Cardiac muscle cell (in vitro differentiated cells and primary cell): ENCODE data around the gene CYP27C1. TPM values are rescaled to one million over a fixed set of nuclear protein-coding genes. Genes with fewer than 3 reads are reported as not detected.
"Not testable (repeated sequence)": the region's sequence is repeated elsewhere in the genome, so short reads cannot be mapped to it uniquely, and the experiment has no call there.

Source experiments
- DNase-seq, 2 donors: peaks; one replicate each; pipeline versions ENCODE4 v3.0.0 to v3.0.0-alpha.2; 2010 to 2017; ENCODE audit warnings: low read depth in 1 of 2, low spot score in 1 of 2
- H3K27ac ChIP-seq: fragments of 200-600 bp; sonication (generic); 2 replicates; pipeline ENCODE4 v1.5.1; 2016
- H3K27me3 ChIP-seq: fragments of 200-600 bp; sonication (generic); 2 replicates; pipeline ENCODE4 v1.6.0; 2016; ENCODE audit warnings: control low read depth
- H3K36me3 ChIP-seq: fragments of 200-600 bp; sonication (generic); 2 replicates; pipeline ENCODE4 v1.5.1; 2016; ENCODE audit warnings: control low read depth
- H3K4me1 ChIP-seq: fragments of 200-600 bp; sonication (generic); 2 replicates; pipeline ENCODE4 v1.8.1; 2017; ENCODE audit warnings: low read depth, mild to moderate bottlenecking, mixed run types
- H3K4me3 ChIP-seq: fragments of 200-600 bp; sonication (generic); 2 replicates; pipeline ENCODE4 v1.5.1; 2016; ENCODE audit warnings: mild to moderate bottlenecking
- H3K9me3 ChIP-seq: fragments of 200-600 bp; sonication (generic); 2 replicates; pipeline ENCODE4 v1.5.1; 2017; ENCODE audit warnings: low read depth, mild to moderate bottlenecking, control low read depth
- polyA plus RNA-seq: library from polyadenylated mRNA; unstranded; fragments of >200 nt; fragmentation: Nextera tagmentation; extraction: Ambion mirVana; gene quantifications from 2 replicates; pipeline ENCODE4 v1.2.1, GENCODE V29; 2016
- total RNA-seq: library from RNA; depleted of rRNA; stranded (reverse); fragments of >200 nt; gene quantifications from 2 replicates; pipeline ENCODE4 v1.2.3, GENCODE V29; 2016
- TF ChIP-seq, protein P1 (sequence below): IDR thresholded peaks from 2 replicates; pipeline ENCODE4 v1.5.1; 2012; ENCODE audit warnings: low read depth, mild to moderate bottlenecking, low read length

The CYP27C1 gene
- total and polyA plus RNA-seq, 2 experiments from 2014 or later: 1.5 to 3.6 TPM

DNA sequence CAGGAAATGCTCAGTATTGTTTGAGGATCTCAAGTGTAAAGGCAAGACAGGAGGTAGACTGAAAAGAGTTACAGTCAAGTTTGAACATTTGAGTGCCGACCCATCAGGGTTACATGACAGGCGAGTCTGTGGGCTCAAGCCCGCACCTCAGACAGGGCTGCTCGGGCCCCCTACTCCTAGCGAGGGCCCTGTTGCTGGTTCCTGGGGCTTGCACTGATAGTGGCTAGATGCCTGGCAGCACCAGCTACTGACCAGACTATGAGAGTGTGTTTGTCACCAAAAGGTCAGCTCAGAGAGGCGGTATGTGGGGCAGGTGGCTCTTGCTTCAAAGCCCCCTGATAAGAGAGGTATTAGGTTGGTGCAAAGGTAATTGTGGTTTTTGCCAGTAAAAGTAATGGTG, 35.6 kb upstream of the CYP27C1 start:
- no peak overlapping the region for H3K4me3 ChIP-seq
- no peaks in the 10 kb centered on the region for H3K4me1 ChIP-seq
- H3K36me3 ChIP-seq: peaks cover 32% of the 10 kb centered on the region
- no peak for DNase-seq
- no peaks in the 10 kb centered on the region for H3K27me3 ChIP-seq
- TF ChIP-seq, protein P1, sequence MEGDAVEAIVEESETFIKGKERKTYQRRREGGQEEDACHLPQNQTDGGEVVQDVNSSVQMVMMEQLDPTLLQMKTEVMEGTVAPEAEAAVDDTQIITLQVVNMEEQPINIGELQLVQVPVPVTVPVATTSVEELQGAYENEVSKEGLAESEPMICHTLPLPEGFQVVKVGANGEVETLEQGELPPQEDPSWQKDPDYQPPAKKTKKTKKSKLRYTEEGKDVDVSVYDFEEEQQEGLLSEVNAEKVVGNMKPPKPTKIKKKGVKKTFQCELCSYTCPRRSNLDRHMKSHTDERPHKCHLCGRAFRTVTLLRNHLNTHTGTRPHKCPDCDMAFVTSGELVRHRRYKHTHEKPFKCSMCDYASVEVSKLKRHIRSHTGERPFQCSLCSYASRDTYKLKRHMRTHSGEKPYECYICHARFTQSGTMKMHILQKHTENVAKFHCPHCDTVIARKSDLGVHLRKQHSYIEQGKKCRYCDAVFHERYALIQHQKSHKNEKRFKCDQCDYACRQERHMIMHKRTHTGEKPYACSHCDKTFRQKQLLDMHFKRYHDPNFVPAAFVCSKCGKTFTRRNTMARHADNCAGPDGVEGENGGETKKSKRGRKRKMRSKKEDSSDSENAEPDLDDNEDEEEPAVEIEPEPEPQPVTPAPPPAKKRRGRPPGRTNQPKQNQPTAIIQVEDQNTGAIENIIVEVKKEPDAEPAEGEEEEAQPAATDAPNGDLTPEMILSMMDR: no peak
- no peak overlapping the region for H3K27ac ChIP-seq
- no peaks in the 10 kb centered on the region for H3K9me3 ChIP-seq

DNA sequence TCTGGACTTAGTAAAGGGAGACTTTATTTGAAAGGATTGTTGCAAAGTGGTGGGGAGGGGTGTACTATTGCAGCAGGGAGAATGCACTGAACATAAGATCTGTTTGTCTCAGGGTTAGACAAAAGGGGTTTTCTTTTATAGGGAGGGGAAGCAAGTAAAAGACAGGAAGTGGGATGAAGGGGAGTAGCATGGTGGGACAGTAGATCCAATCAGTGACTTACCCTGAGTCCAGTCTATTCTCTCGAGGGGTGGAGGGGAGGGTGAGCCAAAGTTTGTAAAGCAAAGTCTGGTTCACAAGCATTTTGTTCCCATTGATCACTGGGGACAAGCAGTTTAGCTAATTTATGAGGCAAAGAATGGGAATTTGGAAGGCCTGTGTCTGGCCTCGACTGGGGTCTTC, 35.0 kb upstream of the CYP27C1 start:
- Histone ChIP-seq H3K36me3 (peaks cover 27% of the 10 kb centered on the region), H3K9me3 (no peaks in the 10 kb centered on the region), H3K27me3 (no peaks in the 10 kb centered on the region), H3K4me1 (no peaks in the 10 kb centered on the region), H3K4me3 (no peak overlapping the region), H3K27ac (no peak overlapping the region)
- DNase-seq: peak in 1 of 2 donors; percentile 8
- TF ChIP-seq, protein P1: no peak

DNA sequence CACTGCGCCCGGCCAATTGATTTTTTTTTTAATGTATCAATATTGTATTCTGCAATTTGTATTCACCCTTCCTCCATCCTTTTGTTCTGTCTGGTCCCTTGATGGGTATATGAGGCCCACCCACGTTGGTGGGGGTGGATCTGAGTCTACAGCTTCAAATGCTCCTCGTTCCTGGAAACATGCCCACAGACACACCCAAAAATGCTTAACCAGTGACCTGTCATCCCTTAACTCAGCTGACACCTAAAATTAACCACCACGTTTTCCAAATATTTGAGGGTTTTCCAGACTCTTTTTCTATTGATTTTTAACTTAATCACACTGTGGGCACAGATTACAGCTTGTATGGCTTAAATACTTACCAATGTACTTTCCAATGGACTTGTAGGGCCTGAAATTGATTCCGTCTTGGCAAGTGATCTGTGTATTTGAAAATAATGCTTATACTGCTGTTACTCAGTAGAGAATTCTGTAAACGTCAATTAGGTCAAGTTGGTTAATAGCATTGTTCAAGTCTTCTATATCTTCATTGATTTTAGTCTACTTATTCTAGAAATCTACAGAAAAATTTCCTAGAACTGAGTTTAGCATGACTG, 34.4 kb upstream of the CYP27C1 start:
- Histone ChIP-seq H3K9me3 (no peaks in the 10 kb centered on the region), H3K36me3 (peaks cover 22% of the 10 kb centered on the region), H3K4me3 (no peak overlapping the region), H3K4me1 (no peaks in the 10 kb centered on the region), H3K27ac (no peak overlapping the region), H3K27me3 (no peaks in the 10 kb centered on the region)
- DNase-seq: peak in 1 of 2 donors; percentile 4
- TF ChIP-seq, protein P1: no peak

DNA sequence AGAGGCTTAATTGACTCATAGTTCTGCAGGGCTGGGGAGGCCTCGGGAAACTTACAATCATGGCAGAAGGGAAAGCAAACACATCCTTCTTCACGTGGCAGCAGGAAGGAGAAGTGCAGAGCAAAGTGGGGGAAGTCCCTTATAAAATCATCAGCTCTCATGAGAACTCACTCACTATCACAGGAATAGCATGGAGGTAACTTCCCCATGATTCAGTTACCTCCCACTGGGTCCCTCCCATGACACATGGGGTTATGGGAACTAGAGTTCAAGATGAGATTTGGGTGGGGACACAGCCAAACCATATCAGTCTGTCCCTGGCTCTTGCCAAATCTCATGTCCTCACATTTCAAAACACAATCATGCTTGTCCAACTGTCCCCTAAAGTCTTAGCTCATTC, 21.1 kb upstream of the CYP27C1 start:
- not testable (repeated sequence) for DNase-seq, H3K4me3 ChIP-seq, H3K36me3 ChIP-seq, H3K27ac ChIP-seq, H3K27me3 ChIP-seq, H3K4me1 ChIP-seq, H3K9me3 ChIP-seq

DNA sequence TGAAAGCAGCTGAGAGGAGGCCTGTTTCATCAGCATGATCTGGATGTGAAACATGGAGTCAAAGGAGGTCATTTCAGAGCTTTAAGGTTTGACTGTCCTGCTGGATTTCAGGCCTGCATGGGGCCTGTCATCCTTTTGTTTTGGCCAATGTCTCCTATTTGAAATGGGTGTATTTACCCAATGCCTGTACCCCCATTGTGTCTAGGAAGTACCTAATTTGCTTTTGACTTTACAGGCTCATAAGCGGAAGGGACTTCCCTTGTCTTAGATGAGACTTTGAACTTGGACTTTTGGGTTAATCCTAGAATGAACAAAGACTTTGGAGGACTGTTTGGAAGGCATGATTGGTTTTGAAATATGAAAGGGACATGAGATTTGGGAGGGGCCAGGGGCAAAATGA, 19.3 kb upstream of the CYP27C1 start:
- TF ChIP-seq, protein P1: no peak
- Histone ChIP-seq H3K9me3 (no peaks in the 10 kb centered on the region), H3K36me3 (no peaks in the 10 kb centered on the region), H3K4me3 (no peak overlapping the region), H3K27ac (no peak overlapping the region), H3K4me1 (no peaks in the 10 kb centered on the region), H3K27me3 (no peaks in the 10 kb centered on the region)
- DNase-seq: no peak

DNA sequence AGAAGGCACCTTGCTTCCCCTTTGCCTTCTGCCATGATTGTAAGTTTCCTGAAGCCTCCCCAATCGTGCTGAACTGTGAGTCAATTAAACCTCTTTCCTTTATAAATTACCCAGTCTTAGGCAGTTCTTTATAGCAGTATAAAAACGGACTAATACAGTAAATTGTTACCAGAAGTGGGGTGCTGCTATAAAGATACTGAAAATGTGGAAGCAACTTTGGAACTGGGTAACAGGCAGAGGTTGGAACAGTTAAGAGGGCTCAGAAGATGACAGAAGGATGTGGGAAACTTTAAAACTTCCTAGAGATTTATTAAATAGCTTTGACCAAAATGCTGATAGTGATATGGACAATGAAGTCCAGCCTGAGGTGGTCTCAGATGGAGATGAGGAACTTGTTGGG, 17.7 kb upstream of the CYP27C1 start:
- H3K27ac ChIP-seq, H3K36me3 ChIP-seq, H3K9me3 ChIP-seq, DNase-seq, H3K27me3 ChIP-seq, H3K4me3 ChIP-seq, H3K4me1 ChIP-seq: not testable (repeated sequence)
